ENCODE measurements around the gene KCNQ1OT1.

DNA sequence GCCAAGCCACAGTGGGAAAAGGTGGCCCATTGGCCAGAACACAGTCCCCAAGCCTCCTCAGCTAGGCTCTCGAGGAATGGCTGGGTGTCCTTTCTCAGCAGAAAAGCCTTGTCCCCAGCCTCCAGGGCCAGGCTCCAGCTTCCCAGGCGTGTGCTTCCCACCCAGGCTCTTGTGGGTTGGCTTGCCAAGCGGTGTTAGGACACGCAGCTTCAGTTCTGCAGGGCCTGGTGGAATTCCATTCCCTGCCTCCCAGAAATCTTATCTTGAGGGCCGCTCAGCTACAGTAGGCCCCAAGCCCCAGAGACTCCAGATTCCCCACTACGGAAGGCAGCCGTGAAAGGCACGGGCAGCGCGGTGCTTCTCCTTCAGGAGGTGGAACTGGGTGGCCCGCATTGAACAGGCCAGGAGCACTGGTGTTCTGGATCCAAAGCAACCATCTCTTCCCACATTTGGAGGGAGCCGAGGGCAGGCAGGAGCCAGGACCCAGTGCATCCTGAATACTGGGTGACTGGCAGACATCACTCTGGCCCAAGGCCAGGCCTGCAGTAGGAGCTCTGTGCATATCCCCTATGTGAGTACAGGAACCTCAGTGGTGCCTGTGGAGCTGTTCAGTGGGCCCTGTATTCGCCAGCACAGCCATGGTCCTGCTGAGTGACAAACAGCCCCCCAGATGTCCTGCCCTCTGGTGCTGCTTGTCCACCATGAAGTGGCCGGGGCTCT, 16.7 kb upstream of the KCNQ1OT1 start:
- TF ChIP-seq, protein P1, sequence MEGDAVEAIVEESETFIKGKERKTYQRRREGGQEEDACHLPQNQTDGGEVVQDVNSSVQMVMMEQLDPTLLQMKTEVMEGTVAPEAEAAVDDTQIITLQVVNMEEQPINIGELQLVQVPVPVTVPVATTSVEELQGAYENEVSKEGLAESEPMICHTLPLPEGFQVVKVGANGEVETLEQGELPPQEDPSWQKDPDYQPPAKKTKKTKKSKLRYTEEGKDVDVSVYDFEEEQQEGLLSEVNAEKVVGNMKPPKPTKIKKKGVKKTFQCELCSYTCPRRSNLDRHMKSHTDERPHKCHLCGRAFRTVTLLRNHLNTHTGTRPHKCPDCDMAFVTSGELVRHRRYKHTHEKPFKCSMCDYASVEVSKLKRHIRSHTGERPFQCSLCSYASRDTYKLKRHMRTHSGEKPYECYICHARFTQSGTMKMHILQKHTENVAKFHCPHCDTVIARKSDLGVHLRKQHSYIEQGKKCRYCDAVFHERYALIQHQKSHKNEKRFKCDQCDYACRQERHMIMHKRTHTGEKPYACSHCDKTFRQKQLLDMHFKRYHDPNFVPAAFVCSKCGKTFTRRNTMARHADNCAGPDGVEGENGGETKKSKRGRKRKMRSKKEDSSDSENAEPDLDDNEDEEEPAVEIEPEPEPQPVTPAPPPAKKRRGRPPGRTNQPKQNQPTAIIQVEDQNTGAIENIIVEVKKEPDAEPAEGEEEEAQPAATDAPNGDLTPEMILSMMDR (IDR thresholded peaks at IDR 0.05 in 4 of 5, conservative IDR thresholded peaks at IDR 0.05 in 1 of 5): no peak
- TF ChIP-seq POLR2A (IDR thresholded peaks at IDR 0.05): no peak

Data from gastrocnemius medialis (tissue), 4 donors.